Measurements from ENCODE around the gene NRK. TPM values are rescaled to one million over a fixed set of nuclear protein-coding genes. Genes with fewer than 3 reads are reported as not detected.

NRK gene
- total and polyA plus RNA-seq, 9 of the 15 experiments (the other 6 are each of a cell fraction or from before 2014, with no cell fraction given), result 0.07 TPM; not detected in 8

DNA sequence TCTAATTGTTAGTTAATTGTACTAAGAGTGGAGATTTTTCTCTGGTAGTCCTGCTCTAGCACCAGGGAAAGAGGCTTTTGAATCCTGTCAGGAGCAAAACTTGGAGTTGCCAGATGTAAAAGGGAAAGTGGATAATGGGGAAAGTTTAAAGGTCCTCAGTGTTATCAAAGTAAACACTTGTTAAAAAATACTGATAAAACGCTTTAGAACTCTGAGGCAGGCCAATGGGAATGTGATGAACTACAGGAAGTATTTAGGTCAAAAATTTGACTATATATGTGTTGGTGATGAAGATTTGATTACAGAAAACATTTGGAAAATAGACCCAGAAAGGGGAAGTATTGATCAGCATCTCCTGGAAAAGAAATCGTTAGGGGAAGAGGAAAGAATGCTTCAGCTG is 183.3 kb downstream of the NRK start:
- no peak overlapping the region for H3K4me3 ChIP-seq
- FAIRE-seq (no peak), DNase-seq (ENCODE audit: extremely low read depth in 1 of 4, low spot score in 3 of 4) (no peak), ATAC-seq (no peak)
- H3K9me3 ChIP-seq (replicated peaks; ENCODE audit: control insufficient read depth, insufficient read depth, low read depth, low read length), result no peaks in the 10 kb centered on the region
- 0% methylated on average over 2 of the region's 2 CpGs for WGBS (ENCODE audit: insufficient coverage, low coverage, missing lambda C conversion rate)
- no peaks in the 10 kb centered on the region for H3K9me1 ChIP-seq (ENCODE audit: control insufficient read depth, insufficient read depth, low read length)
- CTCF ChIA-PET (ENCODE audit: low intra/inter-chr PET ratio), result interaction anchor here (0.5 kb wide), 1 partner anchor 498 kb away, joined by 3 read pairs; no protein-coding TSS in a partner anchor
- TF ChIP-seq NCOA1 (IDR thresholded peaks at IDR 0.05; ENCODE audit: low read depth) (no peak), MBD2 (IDR thresholded peaks at IDR 0.05; ENCODE audit: borderline replicate concordance, low read depth) (no peak), ZNF143 (CRISPR knock-in tag; IDR thresholded peaks at IDR 0.05) (no peak), TRIM28 (IDR thresholded peaks at IDR 0.05) (no peak), FOXJ2 (tag; IDR thresholded peaks at IDR 0.05) (no peak), DNMT1 (IDR thresholded peaks at IDR 0.05) (no peak), ZNF184 (CRISPR knock-in tag; IDR thresholded peaks at IDR 0.05) (no peak), ZFP36 (IDR thresholded peaks at IDR 0.05; ENCODE audit: low read depth, low read length, partially characterized antibody) (no peak), ZNF253 (CRISPR knock-in tag; conservative IDR thresholded peaks at IDR 0.05) (no peak)
- TF ChIP-seq, protein P1, sequence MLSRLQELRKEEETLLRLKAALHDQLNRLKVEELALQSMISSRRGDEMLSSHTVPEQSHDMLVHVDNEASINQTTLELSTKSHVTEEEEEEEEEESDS (CRISPR knock-in tag; IDR thresholded peaks at IDR 0.05), result no peak
- TF ChIP-seq, protein P2, sequence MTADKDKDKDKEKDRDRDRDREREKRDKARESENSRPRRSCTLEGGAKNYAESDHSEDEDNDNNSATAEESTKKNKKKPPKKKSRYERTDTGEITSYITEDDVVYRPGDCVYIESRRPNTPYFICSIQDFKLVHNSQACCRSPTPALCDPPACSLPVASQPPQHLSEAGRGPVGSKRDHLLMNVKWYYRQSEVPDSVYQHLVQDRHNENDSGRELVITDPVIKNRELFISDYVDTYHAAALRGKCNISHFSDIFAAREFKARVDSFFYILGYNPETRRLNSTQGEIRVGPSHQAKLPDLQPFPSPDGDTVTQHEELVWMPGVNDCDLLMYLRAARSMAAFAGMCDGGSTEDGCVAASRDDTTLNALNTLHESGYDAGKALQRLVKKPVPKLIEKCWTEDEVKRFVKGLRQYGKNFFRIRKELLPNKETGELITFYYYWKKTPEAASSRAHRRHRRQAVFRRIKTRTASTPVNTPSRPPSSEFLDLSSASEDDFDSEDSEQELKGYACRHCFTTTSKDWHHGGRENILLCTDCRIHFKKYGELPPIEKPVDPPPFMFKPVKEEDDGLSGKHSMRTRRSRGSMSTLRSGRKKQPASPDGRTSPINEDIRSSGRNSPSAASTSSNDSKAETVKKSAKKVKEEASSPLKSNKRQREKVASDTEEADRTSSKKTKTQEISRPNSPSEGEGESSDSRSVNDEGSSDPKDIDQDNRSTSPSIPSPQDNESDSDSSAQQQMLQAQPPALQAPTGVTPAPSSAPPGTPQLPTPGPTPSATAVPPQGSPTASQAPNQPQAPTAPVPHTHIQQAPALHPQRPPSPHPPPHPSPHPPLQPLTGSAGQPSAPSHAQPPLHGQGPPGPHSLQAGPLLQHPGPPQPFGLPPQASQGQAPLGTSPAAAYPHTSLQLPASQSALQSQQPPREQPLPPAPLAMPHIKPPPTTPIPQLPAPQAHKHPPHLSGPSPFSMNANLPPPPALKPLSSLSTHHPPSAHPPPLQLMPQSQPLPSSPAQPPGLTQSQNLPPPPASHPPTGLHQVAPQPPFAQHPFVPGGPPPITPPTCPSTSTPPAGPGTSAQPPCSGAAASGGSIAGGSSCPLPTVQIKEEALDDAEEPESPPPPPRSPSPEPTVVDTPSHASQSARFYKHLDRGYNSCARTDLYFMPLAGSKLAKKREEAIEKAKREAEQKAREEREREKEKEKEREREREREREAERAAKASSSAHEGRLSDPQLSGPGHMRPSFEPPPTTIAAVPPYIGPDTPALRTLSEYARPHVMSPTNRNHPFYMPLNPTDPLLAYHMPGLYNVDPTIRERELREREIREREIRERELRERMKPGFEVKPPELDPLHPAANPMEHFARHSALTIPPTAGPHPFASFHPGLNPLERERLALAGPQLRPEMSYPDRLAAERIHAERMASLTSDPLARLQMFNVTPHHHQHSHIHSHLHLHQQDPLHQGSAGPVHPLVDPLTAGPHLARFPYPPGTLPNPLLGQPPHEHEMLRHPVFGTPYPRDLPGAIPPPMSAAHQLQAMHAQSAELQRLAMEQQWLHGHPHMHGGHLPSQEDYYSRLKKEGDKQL (CRISPR knock-in tag; IDR thresholded peaks at IDR 0.05; ENCODE audit: borderline replicate concordance), result no peak
- TF ChIP-seq, protein P3, sequence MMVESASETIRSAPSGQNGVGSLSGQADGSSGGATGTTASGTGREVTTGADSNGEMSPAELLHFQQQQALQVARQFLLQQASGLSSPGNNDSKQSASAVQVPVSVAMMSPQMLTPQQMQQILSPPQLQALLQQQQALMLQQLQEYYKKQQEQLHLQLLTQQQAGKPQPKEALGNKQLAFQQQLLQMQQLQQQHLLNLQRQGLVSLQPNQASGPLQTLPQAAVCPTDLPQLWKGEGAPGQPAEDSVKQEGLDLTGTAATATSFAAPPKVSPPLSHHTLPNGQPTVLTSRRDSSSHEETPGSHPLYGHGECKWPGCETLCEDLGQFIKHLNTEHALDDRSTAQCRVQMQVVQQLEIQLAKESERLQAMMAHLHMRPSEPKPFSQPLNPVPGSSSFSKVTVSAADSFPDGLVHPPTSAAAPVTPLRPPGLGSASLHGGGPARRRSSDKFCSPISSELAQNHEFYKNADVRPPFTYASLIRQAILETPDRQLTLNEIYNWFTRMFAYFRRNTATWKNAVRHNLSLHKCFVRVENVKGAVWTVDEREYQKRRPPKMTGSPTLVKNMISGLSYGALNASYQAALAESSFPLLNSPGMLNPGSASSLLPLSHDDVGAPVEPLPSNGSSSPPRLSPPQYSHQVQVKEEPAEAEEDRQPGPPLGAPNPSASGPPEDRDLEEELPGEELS (CRISPR knock-in tag; IDR thresholded peaks at IDR 0.05; ENCODE audit: borderline replicate concordance), result no peak
- no peak overlapping the region for H3K4me2 ChIP-seq (ENCODE audit: insufficient read depth, low read length)
- in situ Hi-C loops (cut with MboI), result no loop called here
- H3K4me1 ChIP-seq (replicated peaks in 1 of 2; ENCODE audit: control insufficient read depth in 2 of 2, insufficient read depth in 2 of 2, low read length in 2 of 2), result no peaks in the 10 kb centered on the region
- H3K36me3 ChIP-seq (ENCODE audit: control insufficient read depth, insufficient read depth, low read length), result no peaks in the 10 kb centered on the region
- no TSS peak for BruUV-seq (replicated peaks)
- no peak overlapping the region for H3K9ac ChIP-seq (ENCODE audit: insufficient read depth in 1 of 2, low read depth in 2 of 2, low read length in 2 of 2)
- no peaks in the 10 kb centered on the region for H4K20me1 ChIP-seq (replicated peaks; ENCODE audit: control insufficient read depth, insufficient read depth, low read length)
- H3K79me2 ChIP-seq (ENCODE audit: control insufficient read depth, insufficient read depth, low read length), result no peaks in the 10 kb centered on the region
- POLR2A ChIA-PET, result no interaction called here
- no peak overlapping the region for H2AFZ ChIP-seq (ENCODE audit: low read depth, low read length)
- no peak overlapping the region for H3K27ac ChIP-seq (ENCODE audit: extremely low read depth, low read depth, low read length)
- no peaks in the 10 kb centered on the region for H3K27me3 ChIP-seq (ENCODE audit: control insufficient read depth in 2 of 2, insufficient read depth in 2 of 2, low read length in 2 of 2)
- intact Hi-C loops (cut with micrococcal nuclease), result no loop called here

Measured in K562 (cell line).